Stimulated activated naive CD8-positive, alpha-beta T cell treated with anti-CD3 and anti-CD28 coated beads, Interleukin-15, Interleukin-2, amounts not matched to agents 100 ng/mL and 50 ng/mL, for 24 hours (primary cell): ENCODE results near the gene IFNA8.
A peak's percentile ranks its signal among the peaks of the same experiment; 100 is the strongest.
"Not testable (repeated sequence)": the region's sequence is repeated elsewhere in the genome, so short reads cannot be mapped to it uniquely, and the experiment has no call there.

Source experiments
- H3K27ac Mint-ChIP-seq: one replicate; pipeline ENCODE4 v1.8.0; 2021; ENCODE audit warnings: mild to moderate bottlenecking, mixed read lengths
- H3K27me3 Mint-ChIP-seq: one replicate; pipeline ENCODE4 v1.8.0; 2021; ENCODE audit warnings: mixed read lengths
- H3K36me3 Mint-ChIP-seq: one replicate; pipeline ENCODE4 v1.8.0; 2021; ENCODE audit warnings: low read depth, mixed read lengths
- H3K4me1 Mint-ChIP-seq: one replicate; pipeline ENCODE4 v1.8.0; 2021; ENCODE audit warnings: low read depth, mixed read lengths
- H3K4me3 Mint-ChIP-seq: one replicate; pipeline ENCODE4 v1.8.0; 2021; ENCODE audit warnings: mild to moderate bottlenecking, mixed read lengths
- H3K9me3 Mint-ChIP-seq: one replicate; pipeline ENCODE4 v1.8.0; 2021; ENCODE audit warnings: mixed read lengths

The IFNA8 gene

DNA sequence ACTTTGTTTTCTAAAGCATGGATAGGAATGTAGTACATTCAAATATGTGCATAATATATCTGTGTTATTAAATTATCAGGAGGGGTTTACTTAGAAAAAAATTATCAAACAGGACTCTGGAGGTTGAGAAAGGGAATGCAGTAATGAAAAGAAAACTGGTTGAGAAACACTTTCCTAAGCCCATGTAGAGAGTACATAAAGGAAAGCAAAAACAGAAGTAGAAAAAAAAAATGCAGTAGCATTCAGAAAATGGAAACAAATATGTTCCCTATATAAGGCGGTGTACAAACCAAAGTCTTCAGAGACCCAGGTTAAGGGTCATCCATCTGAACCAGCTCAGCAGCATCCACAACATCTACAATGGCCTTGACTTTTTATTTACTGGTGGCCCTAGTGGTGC is at the start of gene IFNA8:
IFNA8 (plus strand) TSS at position 301 of the 400 bp plus-strand sequence; CDS start at position 361, 60 bp downstream.
- Mint-ChIP-seq H3K4me3 (no peak within 1 kb of the TSS), H3K9me3 (no peaks in the 10 kb centered on the region), H3K27me3 (peaks cover 25% of the 10 kb centered on the region), H3K36me3 (no peaks in the 10 kb centered on the region), H3K27ac (no peak within 1 kb of the TSS), H3K4me1 (peaks cover 11% of the 10 kb centered on the region)

DNA sequence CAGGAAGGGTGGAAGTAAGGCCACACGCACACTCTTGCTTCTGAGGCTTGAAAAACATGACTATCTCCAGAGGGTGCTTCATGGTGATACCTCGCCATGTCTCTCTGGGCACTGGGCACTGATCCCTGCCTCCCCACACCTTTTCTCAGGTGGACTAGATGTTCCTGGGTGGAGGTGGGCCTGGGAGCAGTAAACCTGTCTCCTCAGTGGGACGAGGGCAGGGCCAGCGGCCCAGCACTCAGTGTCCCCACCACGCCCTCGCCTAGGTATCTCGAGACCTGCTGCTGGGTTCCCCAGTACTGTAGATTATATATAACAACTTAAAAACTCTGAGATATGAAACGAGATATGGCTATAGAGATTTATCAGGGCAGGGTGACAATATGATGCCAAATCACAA is 46.6 kb upstream of the IFNA8 start:
- H3K4me3 Mint-ChIP-seq = no peak overlapping the region
- no peaks in the 10 kb centered on the region for H3K9me3 Mint-ChIP-seq

DNA sequence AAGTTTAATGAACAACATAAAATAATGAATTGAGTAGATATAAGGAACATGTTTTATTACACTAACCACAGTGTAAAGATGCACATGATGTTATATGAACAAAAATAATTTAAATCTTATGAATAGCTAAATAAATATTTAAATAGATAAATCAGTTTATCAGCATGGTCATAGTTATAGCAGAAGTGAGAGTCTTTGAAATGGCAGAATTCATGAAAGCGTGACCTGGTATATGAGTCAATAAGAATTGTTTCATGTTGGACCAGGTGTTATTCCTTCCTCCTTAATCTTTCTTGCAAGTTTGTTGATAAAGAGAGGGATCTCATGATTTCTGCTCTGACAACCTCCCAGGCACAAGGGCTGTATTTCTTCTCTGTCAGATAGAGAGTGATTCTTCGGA is 41.7 kb upstream of the IFNA8 start:
- not testable (repeated sequence) for H3K27ac Mint-ChIP-seq, H3K36me3 Mint-ChIP-seq, H3K4me1 Mint-ChIP-seq, H3K9me3 Mint-ChIP-seq, H3K4me3 Mint-ChIP-seq
- H3K27me3 Mint-ChIP-seq = peaks cover 29% of the 10 kb centered on the region

More for the DNA sequence above, 46.6 kb upstream of the IFNA8 start:
- Mint-ChIP-seq H3K36me3 (no peaks in the 10 kb centered on the region), H3K27me3 (peaks cover 25% of the 10 kb centered on the region), H3K4me1 (peaks cover 16% of the 10 kb centered on the region), H3K27ac (no peak overlapping the region)

DNA sequence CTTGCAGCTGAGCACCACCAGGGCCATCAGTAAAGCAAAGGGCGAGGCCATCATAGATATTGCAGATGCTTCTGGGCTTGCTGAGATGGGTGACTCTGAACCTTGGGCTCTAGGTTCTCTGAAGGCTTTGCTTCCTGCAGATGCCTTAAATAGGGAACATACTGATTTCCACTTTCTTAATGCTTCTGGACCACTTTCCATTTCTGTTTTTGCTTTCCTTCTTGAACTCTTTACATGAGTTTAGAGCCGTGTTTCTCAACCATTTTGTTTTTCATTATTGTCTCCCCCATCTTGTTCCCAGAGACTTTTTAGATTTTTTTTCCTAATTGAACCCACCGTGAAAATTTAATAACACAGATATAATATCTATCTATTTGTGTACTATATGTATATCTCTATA is 41.0 kb upstream of the IFNA8 start, which contains the start of gene IFNA13:
IFNA13 (minus strand) TSS at position 101 of the 400 bp plus-strand sequence; CDS start at position 54, 47 bp downstream.
- Mint-ChIP-seq H3K36me3 (no peaks in the 10 kb centered on the region), H3K9me3 (no peaks in the 10 kb centered on the region), H3K4me1 (no peaks in the 10 kb centered on the region), H3K27me3 (peaks cover 33% of the 10 kb centered on the region), H3K27ac (no peak within 1 kb of the TSS), H3K4me3 (no peak within 1 kb of the TSS)

DNA sequence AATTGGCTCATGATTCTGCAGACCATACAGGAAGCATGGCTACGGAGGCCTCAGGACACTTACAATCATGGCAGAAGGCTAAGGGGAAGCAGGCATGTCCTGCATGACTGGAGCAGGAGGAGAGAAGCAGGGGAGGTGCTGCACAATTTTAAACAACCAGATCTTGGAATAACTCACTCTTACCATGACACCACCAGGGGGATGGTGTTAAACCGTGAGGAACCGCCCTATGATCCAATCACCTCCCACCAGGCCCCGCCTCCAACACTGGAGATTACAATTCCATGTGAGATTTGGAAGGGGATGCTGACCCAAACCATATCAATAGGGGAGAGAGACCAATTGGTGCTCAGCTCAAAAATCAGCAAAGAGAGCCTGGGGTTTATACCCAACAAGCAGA is 37.5 kb upstream of the IFNA8 start:
- not testable (repeated sequence) for H3K4me3 Mint-ChIP-seq, H3K27ac Mint-ChIP-seq, H3K36me3 Mint-ChIP-seq, H3K4me1 Mint-ChIP-seq, H3K9me3 Mint-ChIP-seq
- H3K27me3 Mint-ChIP-seq = peaks cover 27% of the 10 kb centered on the region

DNA sequence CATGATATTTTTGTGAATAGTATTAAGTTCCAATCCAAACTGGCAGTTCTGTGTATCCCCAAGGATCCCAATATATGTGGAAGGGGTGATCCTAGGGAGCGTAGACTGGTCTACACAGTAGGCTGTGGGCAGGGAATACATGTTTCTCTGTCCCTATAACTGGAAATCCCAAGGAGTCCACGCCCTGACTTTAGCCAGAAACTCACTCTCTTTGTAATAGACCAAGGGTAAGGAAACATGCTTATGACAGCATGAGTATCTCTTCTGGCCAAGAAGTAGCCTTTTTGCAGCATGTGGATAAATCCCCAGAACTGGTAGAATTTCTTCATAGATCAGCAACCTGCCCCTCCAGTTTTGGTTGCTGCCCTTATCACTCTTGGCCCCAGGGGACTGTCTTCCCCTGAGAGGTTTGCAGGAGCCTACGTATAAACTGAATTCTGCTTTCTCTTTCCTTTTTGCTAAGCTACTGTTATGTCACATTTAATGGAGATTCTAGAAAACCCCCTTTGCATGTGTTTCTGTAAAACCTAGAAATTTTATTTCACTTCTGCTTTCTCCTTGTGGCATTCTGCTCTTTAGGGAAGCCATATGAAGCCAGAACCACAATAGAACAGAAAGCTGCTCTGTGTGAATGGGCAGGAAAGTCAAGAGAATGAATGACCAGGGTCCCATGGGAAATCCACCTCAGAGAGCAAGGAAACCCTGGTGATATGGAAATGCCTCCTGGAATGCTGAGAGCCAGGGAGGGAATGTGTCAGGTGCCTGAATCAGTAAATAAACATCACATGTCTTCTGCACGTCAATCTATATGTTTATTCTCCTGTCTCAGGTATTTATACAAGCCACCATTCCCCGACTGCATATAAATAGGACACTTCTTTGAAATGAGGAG is 27.2 kb upstream of the IFNA8 start:
- H3K36me3 Mint-ChIP-seq = no peaks in the 10 kb centered on the region
- peaks cover 20% of the 10 kb centered on the region for H3K4me1 Mint-ChIP-seq
- H3K27me3 Mint-ChIP-seq = peaks cover 50% of the 10 kb centered on the region
- H3K9me3 Mint-ChIP-seq = no peaks in the 10 kb centered on the region
- no peak overlapping the region for H3K27ac Mint-ChIP-seq
- H3K4me3 Mint-ChIP-seq = no peak overlapping the region

DNA sequence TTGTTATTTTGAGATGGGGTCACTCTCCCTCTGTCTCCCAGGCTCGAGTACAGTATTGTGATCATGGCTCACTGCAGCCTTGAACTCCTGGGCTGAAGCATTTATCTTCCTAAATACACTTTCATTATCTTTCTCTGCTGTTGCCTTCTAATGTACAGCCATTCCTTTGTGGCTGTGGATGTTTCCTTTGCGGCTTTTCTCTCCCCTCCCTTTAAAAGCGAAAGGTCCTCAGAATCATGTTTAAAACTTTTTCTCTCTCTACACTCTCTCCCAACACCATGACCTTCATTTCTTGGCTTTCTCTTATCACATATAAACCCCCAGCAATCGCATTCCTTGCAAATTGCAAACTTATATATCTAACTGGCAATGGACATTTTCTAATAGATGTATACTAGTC is 25.3 kb upstream of the IFNA8 start:
- Mint-ChIP-seq H3K4me1 (peaks cover 20% of the 10 kb centered on the region), H3K4me3 (no peak overlapping the region), H3K36me3 (no peaks in the 10 kb centered on the region), H3K9me3 (no peaks in the 10 kb centered on the region), H3K27ac (no peak overlapping the region), H3K27me3 (peaks cover 52% of the 10 kb centered on the region)

DNA sequence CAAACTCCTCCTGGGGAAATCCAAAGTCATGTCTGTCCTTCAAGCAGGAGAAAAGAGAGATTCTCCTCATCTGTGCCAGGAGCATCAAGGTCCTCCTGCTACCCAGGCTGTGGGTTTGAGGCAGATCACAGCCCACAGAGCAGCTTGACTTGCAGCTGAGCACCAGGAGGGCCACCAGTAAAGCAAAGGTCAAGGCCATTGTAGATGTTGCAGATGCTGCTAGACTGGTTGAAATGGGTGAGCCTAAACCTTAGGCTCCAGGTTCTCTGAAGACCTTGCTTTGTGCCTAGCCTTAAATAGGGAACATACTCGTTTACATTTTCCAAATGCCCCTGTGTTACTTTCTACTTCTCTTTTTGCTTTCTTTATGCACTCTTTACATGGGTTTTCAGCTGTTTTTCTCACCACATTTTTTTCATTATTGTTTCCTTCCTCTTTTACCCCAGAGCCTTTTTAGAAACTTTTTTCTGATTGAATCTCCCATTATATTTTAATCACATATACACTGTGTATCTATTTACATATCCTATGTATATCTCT is 23.7 kb upstream of the IFNA8 start, which contains the start of gene IFNA2:
IFNA2 (minus strand) TSS at position 268 of the 540 bp plus-strand sequence; CDS start at position 199, 69 bp downstream.
- no peaks in the 10 kb centered on the region for H3K9me3 Mint-ChIP-seq
- no peak within 1 kb of the TSS for H3K4me3 Mint-ChIP-seq
- peaks cover 20% of the 10 kb centered on the region for H3K4me1 Mint-ChIP-seq
- no peak within 1 kb of the TSS for H3K27ac Mint-ChIP-seq
- peaks cover 50% of the 10 kb centered on the region for H3K27me3 Mint-ChIP-seq
- no peaks in the 10 kb centered on the region for H3K36me3 Mint-ChIP-seq

DNA sequence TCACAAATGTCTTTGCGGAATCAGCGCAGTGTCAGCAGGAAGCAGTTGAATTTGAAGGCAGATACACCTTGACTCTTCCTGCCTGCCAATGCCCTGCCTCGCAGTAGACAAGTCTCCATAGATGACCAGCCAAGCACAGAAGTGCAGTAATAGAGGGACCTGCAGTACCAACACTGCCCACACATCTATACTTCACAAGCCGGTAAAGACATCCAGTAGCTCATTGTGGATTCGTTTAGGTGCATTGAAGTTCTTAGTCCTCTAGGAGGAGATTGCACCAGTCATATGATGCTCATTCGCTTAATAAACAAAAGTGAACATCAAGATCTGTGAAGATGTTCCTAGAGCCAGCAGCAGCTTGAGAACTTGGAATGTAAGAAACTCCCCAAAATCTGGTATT is 16.6 kb upstream of the IFNA8 start:
- H3K4me3 Mint-ChIP-seq = no peak overlapping the region
- H3K4me1 Mint-ChIP-seq = peaks cover 19% of the 10 kb centered on the region
- no peak overlapping the region for H3K27ac Mint-ChIP-seq
- peaks cover 71% of the 10 kb centered on the region for H3K27me3 Mint-ChIP-seq
- no peaks in the 10 kb centered on the region for H3K36me3 Mint-ChIP-seq
- no peaks in the 10 kb centered on the region for H3K9me3 Mint-ChIP-seq

DNA sequence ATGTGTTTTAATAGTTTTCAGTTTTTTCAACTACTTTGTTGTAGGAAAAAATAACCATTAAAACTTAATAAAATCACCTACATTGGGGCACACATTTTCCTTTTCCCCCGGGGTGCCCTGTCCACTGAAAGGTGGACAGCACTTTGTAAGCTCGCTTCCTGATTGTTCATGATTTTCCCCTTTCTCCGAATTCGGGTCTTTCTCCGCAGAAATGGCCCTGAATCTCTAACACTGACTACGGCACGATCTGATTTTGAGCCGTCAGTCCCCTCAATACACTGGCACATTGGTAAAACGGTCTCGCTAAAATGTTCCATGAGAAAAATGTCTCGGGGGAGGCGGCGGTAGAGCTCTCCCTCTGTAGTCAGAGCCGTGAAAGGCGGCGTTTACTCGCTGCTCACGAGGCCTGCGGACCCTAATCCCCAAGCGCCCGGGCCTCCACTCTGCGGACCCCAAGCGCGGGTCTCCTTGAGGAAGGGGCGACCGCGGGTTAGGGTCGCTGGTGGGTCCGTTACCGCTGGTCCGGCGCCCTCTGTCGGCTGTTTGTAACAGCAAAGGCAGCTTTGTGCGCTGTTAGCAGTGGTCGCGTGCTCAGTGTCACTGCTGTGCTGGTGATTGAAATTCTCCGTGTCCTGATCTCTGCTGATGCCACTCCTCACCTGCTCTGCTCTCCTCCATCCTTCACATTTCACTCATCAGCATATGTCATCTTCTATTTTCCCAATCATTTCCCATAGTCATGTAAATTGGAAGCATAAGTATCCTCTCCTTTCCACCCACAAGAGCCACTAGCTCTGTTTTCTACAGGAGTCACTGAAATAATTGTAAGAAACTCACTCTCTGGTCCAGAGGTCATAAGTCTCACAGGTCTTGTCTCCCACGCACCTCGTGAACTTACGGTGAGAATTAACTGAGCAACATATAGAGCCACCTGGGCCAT is 12.9 kb upstream of the IFNA8 start:
- H3K27ac Mint-ChIP-seq = no peak overlapping the region
- H3K4me3 Mint-ChIP-seq = peak overlapping the region; percentile 77
- H3K27me3 Mint-ChIP-seq = peaks cover 71% of the 10 kb centered on the region
- H3K36me3 Mint-ChIP-seq = no peaks in the 10 kb centered on the region
- H3K4me1 Mint-ChIP-seq = peaks cover 19% of the 10 kb centered on the region
- no peaks in the 10 kb centered on the region for H3K9me3 Mint-ChIP-seq

DNA sequence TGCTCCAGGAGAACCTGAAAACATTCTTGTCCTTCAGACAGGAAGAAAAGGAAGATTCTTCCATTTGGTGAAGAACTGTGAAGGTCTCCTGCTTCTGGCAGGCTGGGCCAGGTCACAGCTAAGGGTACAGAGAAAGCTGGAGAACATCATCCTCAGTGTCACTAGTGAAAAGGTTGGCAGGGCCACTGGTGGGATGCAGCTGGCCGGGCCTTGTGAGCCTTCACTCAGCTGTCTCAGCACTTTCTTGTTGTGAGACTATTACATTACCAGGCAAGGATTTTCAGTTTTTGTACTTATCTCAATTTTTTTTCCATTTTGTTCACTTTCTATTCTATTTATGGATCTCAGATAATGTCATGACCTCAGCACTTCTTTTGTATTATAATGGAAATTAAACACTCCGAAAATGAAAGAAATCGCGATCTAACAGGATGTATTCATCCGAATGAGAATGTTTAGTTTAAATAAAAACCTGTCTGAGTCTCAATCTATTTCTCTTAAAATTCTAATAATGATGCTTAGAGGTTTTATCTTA is 9.9 kb upstream of the IFNA8 start:
- Mint-ChIP-seq H3K36me3 (no peaks in the 10 kb centered on the region), H3K4me1 (peaks cover 24% of the 10 kb centered on the region)

DNA sequence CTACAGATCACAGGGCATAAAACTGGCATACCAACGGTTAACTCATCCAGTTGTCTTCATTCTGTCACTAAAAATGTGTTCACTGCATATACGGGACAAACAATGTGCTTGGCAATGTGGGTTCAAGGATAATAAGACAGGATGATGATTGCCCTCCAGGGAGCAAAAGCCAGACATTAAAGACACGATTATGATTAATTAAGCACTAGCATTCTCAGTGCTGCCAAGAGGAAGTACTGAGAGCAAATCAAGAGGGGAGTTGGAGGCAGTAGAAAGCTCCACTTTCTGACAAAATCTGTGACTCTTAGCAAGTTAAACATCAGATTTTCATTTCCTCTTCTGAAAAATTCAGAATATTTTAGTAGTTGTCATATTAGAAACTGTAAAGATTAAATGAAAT is 9.0 kb upstream of the IFNA8 start:
- H3K36me3 Mint-ChIP-seq = no peaks in the 10 kb centered on the region
- peaks cover 23% of the 10 kb centered on the region for H3K4me1 Mint-ChIP-seq
- peaks cover 83% of the 10 kb centered on the region for H3K27me3 Mint-ChIP-seq
- no peak overlapping the region for H3K4me3 Mint-ChIP-seq
- H3K27ac Mint-ChIP-seq = no peak overlapping the region
- H3K9me3 Mint-ChIP-seq = no peaks in the 10 kb centered on the region

More for the DNA sequence above, 9.9 kb upstream of the IFNA8 start:
- Mint-ChIP-seq H3K27me3 (peaks cover 77% of the 10 kb centered on the region), H3K4me3 (no peak overlapping the region), H3K9me3 (no peaks in the 10 kb centered on the region), H3K27ac (no peak overlapping the region)

DNA sequence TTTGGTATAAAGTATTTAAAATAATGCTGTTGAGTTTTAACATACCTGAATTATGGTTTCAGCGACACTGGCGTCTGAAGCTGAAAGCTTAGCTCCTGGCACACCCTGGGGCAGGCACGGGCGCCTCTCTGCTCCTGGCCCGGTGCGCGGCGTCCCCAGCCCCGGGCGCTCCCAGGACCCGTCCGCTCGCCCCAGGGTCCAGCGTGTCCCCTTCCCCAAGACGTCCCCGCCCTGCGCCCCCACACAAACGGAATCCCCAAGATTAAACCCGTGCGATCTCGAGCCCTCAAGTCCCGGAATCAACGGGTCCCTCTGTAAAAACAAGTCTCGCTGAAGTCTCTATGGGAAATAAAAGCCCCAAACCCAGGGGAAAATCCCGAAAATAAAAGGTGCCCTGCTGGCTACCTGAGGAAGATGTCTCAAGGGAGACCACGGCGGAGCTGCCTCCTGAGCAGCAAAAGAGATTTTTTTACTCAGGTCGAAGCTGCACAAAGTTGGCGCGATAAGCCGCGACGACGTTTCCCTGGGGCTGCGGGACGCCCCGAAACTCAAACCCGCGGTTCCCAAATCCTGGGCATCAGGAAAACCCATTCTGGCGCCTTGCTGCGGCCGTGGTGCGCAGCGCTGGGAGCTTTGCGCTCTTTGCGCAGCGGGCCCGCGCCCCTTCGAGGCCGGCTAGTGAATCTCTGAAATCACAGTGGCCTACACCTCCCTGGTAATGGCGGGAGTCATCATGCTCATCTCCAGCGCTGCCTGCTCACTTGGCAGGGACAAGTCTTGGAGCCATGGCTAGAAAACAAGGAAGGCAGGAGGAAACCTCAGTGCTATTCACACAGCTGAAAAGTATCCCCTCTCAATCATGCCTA is 6.3 kb upstream of the IFNA8 start:
- Mint-ChIP-seq H3K36me3 (no peaks in the 10 kb centered on the region), H3K4me3 (peak overlapping the region; percentile 59), H3K27me3 (peaks cover 67% of the 10 kb centered on the region), H3K9me3 (no peaks in the 10 kb centered on the region), H3K27ac (no peak overlapping the region), H3K4me1 (peaks cover 5% of the 10 kb centered on the region)

DNA sequence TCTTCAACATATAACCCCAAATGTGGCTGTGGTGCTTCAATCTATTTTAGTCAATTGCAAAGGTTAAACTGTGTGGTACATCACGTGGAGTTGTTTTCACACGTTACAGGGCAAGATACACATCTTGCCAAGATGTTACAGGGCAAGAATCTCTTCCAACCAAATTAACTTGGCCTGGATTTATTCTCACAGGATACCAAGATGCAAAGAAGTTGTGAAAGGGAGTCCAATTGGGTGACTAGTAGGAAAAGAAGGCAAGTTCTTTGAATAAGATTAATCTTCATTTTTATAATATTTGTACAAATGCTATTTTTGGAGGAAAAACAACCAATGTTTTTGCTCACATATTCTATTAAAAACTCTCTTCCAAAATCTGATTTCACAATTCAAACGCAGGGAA is 4.8 kb upstream of the IFNA8 start:
- no peaks in the 10 kb centered on the region for H3K9me3 Mint-ChIP-seq
- peaks cover 5% of the 10 kb centered on the region for H3K4me1 Mint-ChIP-seq
- H3K36me3 Mint-ChIP-seq = no peaks in the 10 kb centered on the region
- peaks cover 55% of the 10 kb centered on the region for H3K27me3 Mint-ChIP-seq
- no peak overlapping the region for H3K27ac Mint-ChIP-seq
- no peak overlapping the region for H3K4me3 Mint-ChIP-seq
